ENCODE measurements around the gene TEX13C. TPM values are rescaled to one million over a fixed set of nuclear protein-coding genes. Genes with fewer than 3 reads are reported as not detected.

The TEX13C gene
- 0.24 and 0.26 TPM in 2 replicates for total RNA-seq (2021)
- long read RNA-seq, partial matches to known transcripts, result 0 of 1 reads
- long read RNA-seq, other reads (novel, unspliced or antisense), result 1 of 1 reads

- no peak within 1 kb of the TSS for H3K23ac ChIP-seq (ENCODE audit: insufficient read length, low read depth, low read length)
- no peaks in the 10 kb centered on the region for H3K27me3 ChIP-seq (ENCODE audit: insufficient read depth, low read length)
- H3K9ac ChIP-seq (ENCODE audit: extremely low read depth, insufficient read length, low read length), result no peak within 1 kb of the TSS
- H2AFZ ChIP-seq (ENCODE audit: low read length), result no peak within 1 kb of the TSS
- H3K56ac ChIP-seq (ENCODE audit: insufficient read length, low read depth, low read length), result no peak within 1 kb of the TSS
- H2BK15ac ChIP-seq (ENCODE audit: low read depth, low read length), result no peak within 1 kb of the TSS
- Mint-ChIP-seq H3K36me3 (ENCODE audit: insufficient read depth in 1 of 3, low read depth in 3 of 3) (peaks cover 2 to 5% (median 4%) of the 10 kb centered on the region in 3 experiments; a peak in 6 of 7 replicates), H3K27me3 (ENCODE audit: low read depth) (peaks cover 4% of the 10 kb centered on the region; the same call in 1 of the 2 replicates), H3K9me3 (peaks cover 11% of the 10 kb centered on the region in 2 experiments; a peak in 4 of 5 replicates), H3K4me1 (no peaks in the 10 kb centered on the region; a peak in 1 of 4 replicates), H3K4me3 (no peak within 1 kb of the TSS), H3K27ac (no peak within 1 kb of the TSS)
- H3K4me2 ChIP-seq (ENCODE audit: insufficient read depth, insufficient read length, low read length), result no peak within 1 kb of the TSS
- H2BK5ac ChIP-seq (ENCODE audit: insufficient read length, low read length), result no peak within 1 kb of the TSS
- H3K4me1 ChIP-seq (ENCODE audit: insufficient read depth, low read length), result no peaks in the 10 kb centered on the region
- DNase-seq, result no peak
- no peaks in the 10 kb centered on the region for H4K20me1 ChIP-seq (ENCODE audit: control insufficient read depth, insufficient read depth, insufficient read length)
- no peak within 1 kb of the TSS for H4K8ac ChIP-seq (replicated peaks; ENCODE audit: insufficient read length, low read depth, low read length)
- H2BK20ac ChIP-seq (ENCODE audit: low read depth, low read length, poor library complexity, severe bottlenecking), result no peak within 1 kb of the TSS
- H3T11ph ChIP-seq (ENCODE audit: low read length), result no peak within 1 kb of the TSS
- H4K91ac ChIP-seq (ENCODE audit: insufficient read length, low read depth, low read length), result no peak within 1 kb of the TSS
- no peak within 1 kb of the TSS for H2AK5ac ChIP-seq (ENCODE audit: insufficient read length, low read length)
- H3K14ac ChIP-seq (ENCODE audit: insufficient read depth, low read length), result no peak within 1 kb of the TSS
- no peak within 1 kb of the TSS for H2BK12ac ChIP-seq (ENCODE audit: insufficient read length, low read depth, low read length)
- H3K79me1 ChIP-seq (ENCODE audit: insufficient read depth, low read depth, low read length, poor library complexity, severe bottlenecking), result no peaks in the 10 kb centered on the region
- H3K27ac ChIP-seq (ENCODE audit: insufficient read length, low read depth, low read length), result no peak within 1 kb of the TSS
- no peak within 1 kb of the TSS for H2BK120ac ChIP-seq (ENCODE audit: low read depth, low read length, poor library complexity, severe bottlenecking)
- no peak within 1 kb of the TSS for H3K4ac ChIP-seq (ENCODE audit: low read depth, low read length)
- no peaks in the 10 kb centered on the region for H3K9me3 ChIP-seq (ENCODE audit: control insufficient read depth, low read depth, low read length)
- H3K18ac ChIP-seq (ENCODE audit: insufficient read length, low read depth, low read length), result no peak within 1 kb of the TSS
- no peaks in the 10 kb centered on the region for H3K79me2 ChIP-seq (ENCODE audit: insufficient read depth, low read length)
- H4K5ac ChIP-seq (ENCODE audit: insufficient read length, low read depth, low read length), result no peak within 1 kb of the TSS
- no peak for TF ChIP-seq CTCF (conservative IDR thresholded peaks at IDR 0.05)
- no peaks in the 10 kb centered on the region for H3K23me2 ChIP-seq (ENCODE audit: insufficient read length, low read depth, low read length, poor library complexity, severe bottlenecking)
- no CpG with 5 or more reads among the region's 45 CpGs for WGBS (ENCODE audit: extremely low coverage, insufficient read length, low lambda C conversion rate)
Measured at GRCh38 chrX:125319646-125320521, at the start of gene TEX13C. TEX13C (plus strand) TSS chrX:125319871; CDS start chrX:125320120, 249 bp downstream.

Data from H9 (cell line).